A673 (cell line): ENCODE data around the gene TAGLN.

Experiments
- EZH2 ChIP-seq: fragments of 200-600 bp; sonication (generic); IDR thresholded peaks from 2 replicates; pipeline ENCODE4 v1.6.1; 2017; ENCODE audit warnings: borderline replicate concordance, low read depth, mild to moderate bottlenecking, mixed read lengths, antibody characterized with exemption, low read length; ENCODE audit not compliant: poor library complexity, severe bottlenecking
- TF ChIP-seq, protein P1 (sequence below): fragments of 300-800, 200-600 bp; sonication (generic); conservative IDR thresholded peaks from 2 replicates; pipeline ENCODE4 v1.5.1; 2017; ENCODE audit warnings: low read depth, mild to moderate bottlenecking, antibody characterized with exemption, low read length, moderate library complexity, mixed read lengths

- TF ChIP-seq, protein P1, sequence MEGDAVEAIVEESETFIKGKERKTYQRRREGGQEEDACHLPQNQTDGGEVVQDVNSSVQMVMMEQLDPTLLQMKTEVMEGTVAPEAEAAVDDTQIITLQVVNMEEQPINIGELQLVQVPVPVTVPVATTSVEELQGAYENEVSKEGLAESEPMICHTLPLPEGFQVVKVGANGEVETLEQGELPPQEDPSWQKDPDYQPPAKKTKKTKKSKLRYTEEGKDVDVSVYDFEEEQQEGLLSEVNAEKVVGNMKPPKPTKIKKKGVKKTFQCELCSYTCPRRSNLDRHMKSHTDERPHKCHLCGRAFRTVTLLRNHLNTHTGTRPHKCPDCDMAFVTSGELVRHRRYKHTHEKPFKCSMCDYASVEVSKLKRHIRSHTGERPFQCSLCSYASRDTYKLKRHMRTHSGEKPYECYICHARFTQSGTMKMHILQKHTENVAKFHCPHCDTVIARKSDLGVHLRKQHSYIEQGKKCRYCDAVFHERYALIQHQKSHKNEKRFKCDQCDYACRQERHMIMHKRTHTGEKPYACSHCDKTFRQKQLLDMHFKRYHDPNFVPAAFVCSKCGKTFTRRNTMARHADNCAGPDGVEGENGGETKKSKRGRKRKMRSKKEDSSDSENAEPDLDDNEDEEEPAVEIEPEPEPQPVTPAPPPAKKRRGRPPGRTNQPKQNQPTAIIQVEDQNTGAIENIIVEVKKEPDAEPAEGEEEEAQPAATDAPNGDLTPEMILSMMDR = no peak
- no peak for TF ChIP-seq EZH2
Measured at GRCh38 chr11:117172724-117173421, 26.3 kb upstream of the TAGLN start.
